ENCODE measurements around the gene TET2.

GRCh38 chr4:105146276-105147015, at the start of gene TET2:
- TF ChIP-seq CTCF (conservative IDR thresholded peaks at IDR 0.05; ENCODE audit: low read length) (no peak), EZH2phosphoT487 (IDR thresholded peaks at IDR 0.05; ENCODE audit: borderline replicate concordance, low read depth, low read length) (no peak)
